ENCODE results near the gene HDAC4. TPM values are rescaled to one million over a fixed set of nuclear protein-coding genes. Genes with fewer than 3 reads are reported as not detected.

Gene HDAC4
- total and polyA plus RNA-seq, 9 of the 15 experiments (the other 6 are each of a cell fraction or from before 2014, with no cell fraction given) = 0.11 to 20.2 (median 4.0) TPM

DNA sequence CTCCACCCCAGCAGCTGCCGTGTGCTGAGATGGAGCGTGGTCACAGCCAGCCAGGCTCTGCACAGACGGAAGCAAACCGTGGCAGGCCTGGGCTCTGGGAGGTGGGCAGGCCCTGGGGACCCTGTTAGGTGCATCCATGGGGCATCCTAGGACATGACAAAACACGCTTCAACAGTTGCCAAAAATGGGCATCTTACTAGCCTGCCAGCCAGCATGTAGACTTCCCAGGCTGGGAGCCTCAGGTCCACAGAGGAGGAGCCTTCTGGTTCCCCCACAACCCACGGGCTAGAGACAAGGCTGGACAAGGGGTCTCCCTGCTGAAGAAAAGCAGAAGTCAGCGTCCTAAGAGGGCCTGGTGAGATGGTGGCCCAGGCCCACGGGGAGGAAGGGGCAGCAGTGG, 139.5 kb downstream of the HDAC4 start:
- ChIA-PET CTCF (ENCODE audit: low intra/inter-chr PET ratio) (no interaction called here), POLR2A (no interaction called here)
- H3K4me3 ChIP-seq = no peak overlapping the region
- ATAC-seq (no peak), FAIRE-seq (no peak), DNase-seq (ENCODE audit: extremely low read depth in 1 of 4, low spot score in 3 of 4) (no peak)
- H3K27me3 ChIP-seq (ENCODE audit: control insufficient read depth in 2 of 2, insufficient read depth in 2 of 2, low read length in 2 of 2) = no peaks in the 10 kb centered on the region
- H3K27ac ChIP-seq (ENCODE audit: extremely low read depth, low read depth, low read length) = no peak overlapping the region
- no TSS peak for BruUV-seq (replicated peaks)
- no peaks in the 10 kb centered on the region for H3K9me1 ChIP-seq (ENCODE audit: control insufficient read depth, insufficient read depth, low read length)
- no peak overlapping the region for H3K9ac ChIP-seq (ENCODE audit: insufficient read depth in 1 of 2, low read depth in 2 of 2, low read length in 2 of 2)
- H3K4me2 ChIP-seq (ENCODE audit: insufficient read depth, low read length) = no peak overlapping the region
- intact Hi-C loops (cut with micrococcal nuclease) = loop anchor here (10.0 kb wide), 1 partner anchor 227 kb away; no protein-coding TSS in a partner anchor
- H3K79me2 ChIP-seq (ENCODE audit: control insufficient read depth, insufficient read depth, low read length) = peaks cover 57% of the 10 kb centered on the region
- H3K4me1 ChIP-seq (replicated peaks in 1 of 2; ENCODE audit: control insufficient read depth in 2 of 2, insufficient read depth in 2 of 2, low read length in 2 of 2) = peaks cover 40% of the 10 kb centered on the region in 2 experiments
- H3K36me3 ChIP-seq (ENCODE audit: control insufficient read depth, insufficient read depth, low read length) = no peaks in the 10 kb centered on the region; the same call in 2 of the 3 replicates
- TF ChIP-seq ZNF584 (CRISPR knock-in tag; IDR thresholded peaks at IDR 0.05; ENCODE audit: low read depth) (no peak), MBD2 (IDR thresholded peaks at IDR 0.05; ENCODE audit: borderline replicate concordance, low read depth) (no peak), POLR3A (IDR thresholded peaks at IDR 0.05; ENCODE audit: borderline replicate concordance, extremely low read depth, insufficient read depth, insufficient read length) (no peak), BRD4 (IDR thresholded peaks at IDR 0.05) (no peak), STAT5B (CRISPR knock-in tag; IDR thresholded peaks at IDR 0.05) (no peak)
- H3K9me3 ChIP-seq (replicated peaks; ENCODE audit: control insufficient read depth, insufficient read depth, low read depth, low read length) = no peaks in the 10 kb centered on the region
- 85% methylated on average over 2 of the region's 8 CpGs for WGBS (ENCODE audit: insufficient coverage, low coverage, missing lambda C conversion rate)
- H2AFZ ChIP-seq (ENCODE audit: low read depth, low read length) = no peak overlapping the region
- in situ Hi-C loops (cut with MboI) = no loop called here
- H4K20me1 ChIP-seq (replicated peaks; ENCODE audit: control insufficient read depth, insufficient read depth, low read length) = peaks cover 19% of the 10 kb centered on the region; the same call in 1 of the 2 replicates
